Measurements from ENCODE around the gene CIAPIN1. TPM values are rescaled to one million over a fixed set of nuclear protein-coding genes. Genes with fewer than 3 reads are reported as not detected.

Gene CIAPIN1
- total RNA-seq, 1 donor from 2014 or later = 43.3 TPM

DNA sequence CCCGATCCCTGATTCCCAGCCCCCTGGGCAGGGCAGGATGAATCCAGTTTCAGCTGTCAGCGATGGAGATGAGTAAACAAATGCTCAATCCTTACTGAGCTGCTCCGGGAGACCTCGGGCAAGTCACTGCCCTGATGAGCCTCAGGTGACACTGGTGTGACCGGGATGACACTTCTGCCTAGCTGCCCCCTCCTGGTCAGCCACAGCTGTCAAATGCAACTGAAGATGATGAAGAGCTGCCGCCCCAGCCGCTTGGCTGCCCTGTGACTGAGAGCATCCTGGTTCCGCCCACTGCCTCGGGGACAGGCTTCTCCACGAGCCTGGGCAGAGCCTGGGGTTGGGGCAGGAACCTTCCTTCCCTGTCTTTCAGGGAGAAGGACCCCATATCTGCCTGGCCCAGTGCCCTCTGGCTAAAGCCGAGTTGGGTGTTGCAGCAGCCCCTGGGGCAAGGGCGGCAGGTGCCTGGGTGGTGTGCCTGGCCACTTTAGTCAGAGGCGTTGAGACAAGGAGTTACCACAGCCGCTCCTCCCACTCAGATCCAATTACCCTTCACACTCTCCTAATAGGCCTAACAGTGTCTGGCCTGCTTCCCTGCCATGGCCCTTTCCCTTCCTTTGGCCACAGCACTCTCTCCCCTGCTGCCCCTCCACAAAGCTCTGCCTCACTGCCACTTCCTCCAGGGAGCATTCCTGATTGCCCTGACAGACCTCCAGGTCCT, 37.2 kb downstream of the CIAPIN1 start:
- Mint-ChIP-seq H3K4me3 (ENCODE audit: unreplicated experiment) (no peak overlapping the region), H3K27ac (ENCODE audit: unreplicated experiment) (peak overlapping the region; percentile 3), H3K4me1 (ENCODE audit: low read depth) (peaks cover 6% of the 10 kb centered on the region), H3K27me3 (ENCODE audit: low read depth) (peaks cover 10% of the 10 kb centered on the region), H3K36me3 (ENCODE audit: low read depth) (no peaks in the 10 kb centered on the region), H3K9me3 (ENCODE audit: low read depth) (no peaks in the 10 kb centered on the region)
- TF ChIP-seq, protein P1, sequence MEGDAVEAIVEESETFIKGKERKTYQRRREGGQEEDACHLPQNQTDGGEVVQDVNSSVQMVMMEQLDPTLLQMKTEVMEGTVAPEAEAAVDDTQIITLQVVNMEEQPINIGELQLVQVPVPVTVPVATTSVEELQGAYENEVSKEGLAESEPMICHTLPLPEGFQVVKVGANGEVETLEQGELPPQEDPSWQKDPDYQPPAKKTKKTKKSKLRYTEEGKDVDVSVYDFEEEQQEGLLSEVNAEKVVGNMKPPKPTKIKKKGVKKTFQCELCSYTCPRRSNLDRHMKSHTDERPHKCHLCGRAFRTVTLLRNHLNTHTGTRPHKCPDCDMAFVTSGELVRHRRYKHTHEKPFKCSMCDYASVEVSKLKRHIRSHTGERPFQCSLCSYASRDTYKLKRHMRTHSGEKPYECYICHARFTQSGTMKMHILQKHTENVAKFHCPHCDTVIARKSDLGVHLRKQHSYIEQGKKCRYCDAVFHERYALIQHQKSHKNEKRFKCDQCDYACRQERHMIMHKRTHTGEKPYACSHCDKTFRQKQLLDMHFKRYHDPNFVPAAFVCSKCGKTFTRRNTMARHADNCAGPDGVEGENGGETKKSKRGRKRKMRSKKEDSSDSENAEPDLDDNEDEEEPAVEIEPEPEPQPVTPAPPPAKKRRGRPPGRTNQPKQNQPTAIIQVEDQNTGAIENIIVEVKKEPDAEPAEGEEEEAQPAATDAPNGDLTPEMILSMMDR (IDR thresholded peaks at IDR 0.05) = no peak
- DNase-seq (ENCODE audit: low spot score) = no peak

DNA sequence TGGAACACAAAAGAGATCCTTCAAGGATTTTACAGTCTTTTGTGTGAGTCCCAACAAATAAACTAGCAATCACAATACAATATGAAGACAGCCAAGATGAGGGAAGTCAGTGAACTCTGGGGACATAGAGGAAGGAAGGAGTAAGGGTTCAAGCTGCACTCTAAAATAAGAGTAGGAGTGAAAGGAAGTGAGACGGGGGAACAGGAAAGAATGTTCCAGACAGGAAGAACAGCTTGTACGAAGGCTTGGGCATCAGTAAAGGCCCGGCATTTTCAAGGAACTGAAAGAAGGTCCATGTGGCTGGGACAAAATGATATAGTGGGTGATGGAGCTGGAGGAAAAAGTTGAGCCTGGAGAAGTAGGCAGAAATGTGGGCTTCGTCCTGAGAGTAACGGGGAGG, 38.1 kb downstream of the CIAPIN1 start:
- Mint-ChIP-seq H3K27ac (ENCODE audit: unreplicated experiment) (no peak overlapping the region), H3K9me3 (ENCODE audit: low read depth) (no peaks in the 10 kb centered on the region), H3K4me3 (ENCODE audit: unreplicated experiment) (no peak overlapping the region), H3K27me3 (ENCODE audit: low read depth) (peaks cover 19% of the 10 kb centered on the region), H3K4me1 (ENCODE audit: low read depth) (peaks cover 6% of the 10 kb centered on the region), H3K36me3 (ENCODE audit: low read depth) (no peaks in the 10 kb centered on the region)
- TF ChIP-seq, protein P1 (IDR thresholded peaks at IDR 0.05) = no peak
- DNase-seq (ENCODE audit: low spot score) = no peak

DNA sequence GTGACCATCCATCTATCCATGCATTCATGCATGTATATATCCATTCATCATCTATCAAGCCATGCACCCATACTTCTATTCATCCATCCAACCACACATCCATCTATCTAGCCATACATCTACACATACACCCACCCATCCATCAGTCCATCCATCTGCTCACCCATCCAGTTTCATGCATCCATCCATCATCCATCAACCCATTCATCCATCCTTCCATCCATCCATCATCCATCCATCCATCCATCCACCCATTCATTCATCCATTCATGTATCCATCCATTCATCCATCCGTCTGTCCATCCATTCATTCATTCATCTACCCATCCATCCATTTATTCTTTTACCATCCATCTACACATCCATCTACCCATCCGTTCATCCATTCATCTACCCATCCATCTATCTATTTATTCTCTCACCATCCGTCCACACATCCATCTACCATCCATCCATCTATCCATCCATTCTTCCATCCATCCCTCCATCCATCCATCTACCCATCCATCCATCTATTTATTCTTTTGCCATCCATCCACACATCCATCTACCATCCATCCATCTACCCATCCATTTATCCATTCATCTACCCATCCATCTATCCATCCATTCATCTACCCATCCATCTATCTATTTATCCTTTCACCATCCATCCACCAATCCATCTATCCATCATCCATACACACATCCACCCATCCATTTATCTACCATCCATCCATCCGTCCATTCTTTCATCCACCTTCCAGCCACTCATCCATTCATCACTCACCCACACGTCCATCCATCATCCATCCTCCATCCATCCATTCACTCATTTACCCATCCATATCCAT, 39.4 kb downstream of the CIAPIN1 start:
- Mint-ChIP-seq H3K9me3 (ENCODE audit: low read depth) (no peaks in the 10 kb centered on the region), H3K27ac (ENCODE audit: unreplicated experiment) (no peak overlapping the region), H3K27me3 (ENCODE audit: low read depth) (peaks cover 22% of the 10 kb centered on the region), H3K4me3 (ENCODE audit: unreplicated experiment) (no peak overlapping the region), H3K4me1 (ENCODE audit: low read depth) (peaks cover 6% of the 10 kb centered on the region), H3K36me3 (ENCODE audit: low read depth) (no peaks in the 10 kb centered on the region)
- no peak for DNase-seq (ENCODE audit: low spot score)
- TF ChIP-seq, protein P1 (IDR thresholded peaks at IDR 0.05) = no peak

DNA sequence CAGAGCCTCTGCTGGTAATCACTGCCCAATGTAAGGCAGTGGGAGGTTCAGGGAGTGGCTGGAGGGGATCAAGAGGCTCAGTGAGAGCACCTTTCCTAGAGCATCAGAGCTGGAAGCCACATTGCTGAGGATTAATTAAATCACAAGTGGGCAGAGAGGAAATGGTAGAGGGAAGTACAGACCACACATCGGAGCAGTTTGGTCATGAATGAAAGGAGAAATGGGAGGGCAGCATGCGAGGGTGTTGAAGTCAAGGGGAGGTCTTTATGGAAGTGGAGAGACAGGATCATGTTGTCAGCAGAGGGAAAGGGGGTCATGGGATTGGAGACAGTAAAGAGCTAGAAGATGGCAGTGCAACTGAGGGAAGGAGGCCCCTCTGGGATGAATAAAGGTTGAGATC, 40.3 kb downstream of the CIAPIN1 start:
- H3K27me3 Mint-ChIP-seq (ENCODE audit: low read depth) = peaks cover 22% of the 10 kb centered on the region
- no peaks in the 10 kb centered on the region for H3K36me3 Mint-ChIP-seq (ENCODE audit: low read depth)
- peaks cover 6% of the 10 kb centered on the region for H3K4me1 Mint-ChIP-seq (ENCODE audit: low read depth)
- H3K9me3 Mint-ChIP-seq (ENCODE audit: low read depth) = no peaks in the 10 kb centered on the region
- no peak overlapping the region for H3K4me3 Mint-ChIP-seq (ENCODE audit: unreplicated experiment)
- TF ChIP-seq, protein P1 (IDR thresholded peaks at IDR 0.05) = no peak
- H3K27ac Mint-ChIP-seq (ENCODE audit: unreplicated experiment) = no peak overlapping the region
- no peak for DNase-seq (ENCODE audit: low spot score)

DNA sequence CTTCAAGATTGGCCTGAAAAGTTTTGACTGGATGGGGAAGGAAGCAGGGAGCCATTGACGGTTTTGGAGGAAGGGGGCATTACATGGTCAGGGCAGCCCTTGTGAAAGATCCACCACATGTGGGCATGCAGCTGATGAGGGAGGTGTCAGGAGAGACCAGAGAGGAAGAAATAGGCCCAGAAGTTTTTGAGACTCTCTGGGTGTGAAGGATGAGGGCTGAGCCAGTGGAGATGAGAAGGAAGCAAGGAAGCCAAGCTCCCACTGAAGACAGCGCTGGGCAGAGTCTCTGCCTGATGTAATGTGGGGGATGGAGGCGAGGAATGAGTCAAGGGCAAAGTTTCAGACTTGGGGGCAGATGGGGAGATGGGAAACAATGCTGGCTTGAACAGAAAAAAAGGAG, 42.1 kb downstream of the CIAPIN1 start:
- H3K36me3 Mint-ChIP-seq (ENCODE audit: low read depth) = no peaks in the 10 kb centered on the region
- H3K4me3 Mint-ChIP-seq (ENCODE audit: unreplicated experiment) = no peak overlapping the region
- H3K4me1 Mint-ChIP-seq (ENCODE audit: low read depth) = peaks cover 2% of the 10 kb centered on the region
- no peaks in the 10 kb centered on the region for H3K9me3 Mint-ChIP-seq (ENCODE audit: low read depth)
- DNase-seq (ENCODE audit: low spot score) = no peak
- TF ChIP-seq, protein P1 (IDR thresholded peaks at IDR 0.05) = no peak
- peaks cover 26% of the 10 kb centered on the region for H3K27me3 Mint-ChIP-seq (ENCODE audit: low read depth)
- H3K27ac Mint-ChIP-seq (ENCODE audit: unreplicated experiment) = no peak overlapping the region

Data from chondrocyte (in vitro differentiated cells).